Lower leg skin (tissue), 4 donors: ENCODE data around the gene SMC6. TPM values are rescaled to one million over a fixed set of nuclear protein-coding genes. Genes with fewer than 3 reads are reported as not detected.

Experiments used
- DNase-seq, 2 donors: peaks; one replicate each; pipeline ENCODE4 v3.0.0-alpha.2; 2019; ENCODE audit warnings: low spot score in 2 of 2
- H3K4me3 ChIP-seq: fragments of 200-600 bp; sonication (generic); 2 replicates; pipeline ENCODE4 v1.5.1; 2017; ENCODE audit warnings: mild to moderate bottlenecking, low read depth; ENCODE audit not compliant: poor library complexity, severe bottlenecking
- CTCF ChIP-seq, 3 donors: fragments of 450-650 bp; IDR thresholded peaks; one replicate each; pipeline ENCODE4 v1.5.1; 2016; ENCODE audit warnings: antibody characterized with exemption in 3 of 3, mild to moderate bottlenecking in 3 of 3, moderate library complexity in 2 of 3
- POLR2A ChIP-seq, 2 donors: fragments of 450-650 bp; IDR thresholded peaks; one replicate each; pipeline ENCODE4 v1.6.1; 2016 to 2017; ENCODE audit warnings: antibody characterized with exemption in 2 of 2, mild to moderate bottlenecking in 1 of 2, moderate library complexity in 1 of 2
- WGBS, 2 donors: methylation state at CpG; one replicate each; pipeline ENCODE4 v1.1.5; 2018; 5-methylcytosine and 5-hydroxymethylcytosine counted together
- intact Hi-C: fragments of 100-400 bp; cut with DNase I; formaldehyde crosslinking; loops from one replicate; pipeline ENCODE4 v1.15.0; 2023; ENCODE audit warnings: low total_unique reads
- total RNA-seq, 4 donors: library from RNA; depleted of rRNA; stranded (reverse); fragments of >200 nt; gene quantifications; one replicate each; pipeline ENCODE4 v1.1.0, GENCODE V29; 2016

SMC6 gene, protein sequence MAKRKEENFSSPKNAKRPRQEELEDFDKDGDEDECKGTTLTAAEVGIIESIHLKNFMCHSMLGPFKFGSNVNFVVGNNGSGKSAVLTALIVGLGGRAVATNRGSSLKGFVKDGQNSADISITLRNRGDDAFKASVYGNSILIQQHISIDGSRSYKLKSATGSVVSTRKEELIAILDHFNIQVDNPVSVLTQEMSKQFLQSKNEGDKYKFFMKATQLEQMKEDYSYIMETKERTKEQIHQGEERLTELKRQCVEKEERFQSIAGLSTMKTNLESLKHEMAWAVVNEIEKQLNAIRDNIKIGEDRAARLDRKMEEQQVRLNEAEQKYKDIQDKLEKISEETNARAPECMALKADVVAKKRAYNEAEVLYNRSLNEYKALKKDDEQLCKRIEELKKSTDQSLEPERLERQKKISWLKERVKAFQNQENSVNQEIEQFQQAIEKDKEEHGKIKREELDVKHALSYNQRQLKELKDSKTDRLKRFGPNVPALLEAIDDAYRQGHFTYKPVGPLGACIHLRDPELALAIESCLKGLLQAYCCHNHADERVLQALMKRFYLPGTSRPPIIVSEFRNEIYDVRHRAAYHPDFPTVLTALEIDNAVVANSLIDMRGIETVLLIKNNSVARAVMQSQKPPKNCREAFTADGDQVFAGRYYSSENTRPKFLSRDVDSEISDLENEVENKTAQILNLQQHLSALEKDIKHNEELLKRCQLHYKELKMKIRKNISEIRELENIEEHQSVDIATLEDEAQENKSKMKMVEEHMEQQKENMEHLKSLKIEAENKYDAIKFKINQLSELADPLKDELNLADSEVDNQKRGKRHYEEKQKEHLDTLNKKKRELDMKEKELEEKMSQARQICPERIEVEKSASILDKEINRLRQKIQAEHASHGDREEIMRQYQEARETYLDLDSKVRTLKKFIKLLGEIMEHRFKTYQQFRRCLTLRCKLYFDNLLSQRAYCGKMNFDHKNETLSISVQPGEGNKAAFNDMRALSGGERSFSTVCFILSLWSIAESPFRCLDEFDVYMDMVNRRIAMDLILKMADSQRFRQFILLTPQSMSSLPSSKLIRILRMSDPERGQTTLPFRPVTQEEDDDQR
- total RNA-seq = 10 to 100 TPM; 14.2 to 17.9 (median 15.4) TPM

DNA sequence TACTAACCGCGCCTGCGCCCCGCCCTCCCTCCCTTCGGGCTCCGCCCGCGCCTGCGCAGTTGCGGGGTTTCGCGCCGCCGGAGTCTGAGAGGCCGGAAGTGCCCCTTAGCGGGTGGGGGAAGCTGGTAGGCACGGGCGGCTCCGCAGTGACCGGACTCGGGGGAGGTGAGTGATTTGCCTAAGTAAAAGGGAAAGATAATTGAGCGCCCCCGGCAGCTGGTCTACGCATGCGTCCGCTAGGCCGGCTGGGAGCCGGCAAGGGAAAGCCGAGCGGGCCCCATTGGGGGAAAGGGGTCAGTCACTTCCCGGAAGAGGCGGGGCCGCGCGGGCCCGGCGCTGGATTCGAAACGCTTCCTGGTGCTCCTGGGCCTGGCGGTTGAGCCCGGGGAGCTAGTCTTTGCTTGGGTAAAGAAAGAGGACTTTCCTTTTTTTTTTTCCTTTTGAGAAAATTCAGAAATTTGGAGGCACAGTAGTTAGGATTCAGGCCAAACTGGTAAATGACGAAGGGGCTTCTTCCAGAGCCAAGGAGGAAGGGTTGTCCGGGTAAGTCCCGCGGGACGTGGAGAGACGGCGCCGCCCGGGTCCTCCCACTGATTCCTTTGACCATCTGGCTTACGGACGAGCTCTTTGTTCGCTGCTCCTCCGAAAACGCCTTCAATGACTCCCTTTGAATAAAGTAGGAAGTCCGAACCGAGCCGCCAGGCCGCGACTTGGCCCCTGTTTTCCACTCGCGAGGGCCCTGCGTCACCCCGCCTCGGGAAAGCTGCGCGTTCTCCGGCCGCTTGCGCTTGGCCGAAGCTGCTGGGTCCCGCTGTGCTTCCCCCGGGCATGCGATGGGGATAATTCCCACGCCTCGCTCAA lies at the start of gene SMC6, which contains the start of gene GEN1:
TSS of gene SMC6 (minus strand) at position 8 of the 861 bp plus-strand sequence. CDS start 7,864 bp downstream, outside the sequence.
TSS of gene GEN1 (plus strand) at position 336 of the 861 bp plus-strand sequence. CDS start 5,806 bp downstream, outside the sequence.
- intact Hi-C loops = no loop called here
- H3K4me3 ChIP-seq = peak within 1 kb of the TSS; percentile 90
- peak; percentile 88 to 97 for DNase-seq
- WGBS, 2 donors = 0% methylated on average over 66 to 67 of the region's 76 CpGs
- TF ChIP-seq POLR2A (IDR thresholded peaks at IDR 0.05) = no peak

DNA sequence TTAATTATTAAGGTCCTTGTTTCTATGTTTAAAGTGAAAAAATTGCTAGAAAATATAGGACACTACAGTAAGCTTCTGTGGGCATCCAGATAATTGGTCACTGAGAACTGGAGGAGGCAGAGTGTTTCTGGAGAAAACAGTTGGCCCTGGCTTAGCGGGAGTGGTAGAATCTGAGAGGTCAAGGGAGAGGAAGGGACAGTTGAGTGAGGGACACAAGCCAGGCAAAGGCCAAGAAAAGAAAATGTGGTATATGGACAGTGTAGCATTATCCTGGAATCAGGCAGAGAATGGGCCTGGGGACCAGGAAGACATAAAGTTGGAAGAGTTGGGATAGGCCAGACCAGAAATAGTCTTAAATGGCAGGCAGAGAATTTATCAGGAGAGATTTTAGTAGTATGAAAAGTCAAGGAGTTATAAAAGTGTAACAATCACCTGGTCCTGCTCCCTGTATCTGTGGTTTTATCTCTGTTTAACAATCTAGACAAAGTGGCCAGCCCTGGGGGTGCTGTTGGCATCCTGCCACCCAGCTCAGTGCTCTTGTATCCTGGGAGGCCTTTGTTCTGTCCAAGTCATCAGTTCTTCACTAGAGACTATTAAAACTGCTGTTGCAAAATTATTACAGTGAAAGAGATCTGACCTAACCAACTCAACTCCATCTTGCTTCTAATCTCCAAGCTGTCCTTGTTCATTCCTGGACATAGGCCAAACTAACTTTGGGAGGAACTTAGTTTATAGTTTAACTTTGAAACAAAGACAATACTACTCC lies 47.3 kb upstream of the SMC6 start:
- TF ChIP-seq CTCF (IDR thresholded peaks at IDR 0.05) (no peak), POLR2A (IDR thresholded peaks at IDR 0.05) (no peak)
- DNase-seq = no peak
- intact Hi-C loops = no loop called here
- WGBS, 2 donors = 60 to 100% methylated on average over 1 of the region's 1 CpG
- no peak overlapping the region for H3K4me3 ChIP-seq

GRCh38 chr2:17800219-17800618 lies 46.6 kb upstream of the SMC6 start:
- no peak overlapping the region for H3K4me3 ChIP-seq
- intact Hi-C loops = no loop called here
- no peak for TF ChIP-seq POLR2A (IDR thresholded peaks at IDR 0.05)
- no peak for TF ChIP-seq CTCF (IDR thresholded peaks at IDR 0.05)
- DNase-seq = no peak
- 43 to 44% methylated on average over 5 of the region's 5 CpGs for WGBS, 2 donors

DNA sequence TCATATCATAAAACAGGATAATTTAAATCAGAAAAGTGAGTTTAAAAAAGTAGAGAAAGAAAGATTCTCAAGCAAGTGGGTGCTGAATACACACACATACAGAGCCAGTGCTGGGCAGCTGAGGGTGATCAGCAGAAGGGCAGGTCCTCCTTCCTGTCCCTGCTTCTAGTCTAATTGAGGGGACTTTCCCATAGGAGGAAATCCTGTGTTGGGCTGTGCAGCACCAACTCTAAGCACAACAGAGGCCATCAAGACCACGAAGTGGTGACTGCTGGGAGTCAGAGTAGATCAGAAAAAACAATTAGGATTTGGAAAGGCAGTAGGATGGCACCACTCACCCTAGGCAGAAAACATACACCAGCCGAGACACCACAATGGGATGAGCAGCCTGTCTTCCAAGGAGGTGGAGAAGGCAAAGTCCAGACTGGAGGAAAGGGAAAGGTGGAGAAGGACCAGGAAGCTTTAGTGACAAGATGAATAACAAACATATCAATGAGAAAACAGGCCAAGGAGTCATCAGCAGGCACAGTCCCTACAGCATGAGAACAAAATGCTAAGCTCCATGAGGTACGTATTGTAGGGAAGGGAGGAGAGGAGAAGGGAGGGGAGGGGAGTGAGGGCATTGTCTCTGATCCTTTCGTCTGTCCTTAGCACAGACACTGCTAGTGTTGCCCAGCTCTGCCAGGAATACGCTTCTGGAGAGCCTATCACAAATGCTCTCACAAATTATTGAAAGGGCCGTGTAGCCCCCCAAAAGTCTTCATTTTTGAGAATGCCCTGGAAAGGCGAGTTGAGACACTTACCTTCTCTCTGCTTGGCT lies 45.9 kb upstream of the SMC6 start:
- intact Hi-C loops = no loop called here

More for the DNA sequence above, 45.9 kb upstream of the SMC6 start:
- H3K4me3 ChIP-seq = no peak overlapping the region
- TF ChIP-seq CTCF (IDR thresholded peaks at IDR 0.05) (no peak), POLR2A (IDR thresholded peaks at IDR 0.05) (no peak)
- WGBS, 2 donors = 61 to 86% methylated on average over 7 of the region's 7 CpGs
- DNase-seq = no peak
